ENCODE results near the gene MATN4.

MATN4 gene

GRCh38 chr20:45288860-45289259 lies 19.2 kb downstream of the MATN4 start:
- no peak for DNase-seq

- no peak for DNase-seq
Measured at GRCh38 chr20:45288376-45288775, 19.7 kb downstream of the MATN4 start.

- peak; percentile 30 for DNase-seq
Measured at GRCh38 chr20:45283551-45284057, 24.5 kb downstream of the MATN4 start.

GRCh38 chr20:45282700-45283550 lies 25.2 kb downstream of the MATN4 start:
- no peak for DNase-seq

- no peak for DNase-seq
Measured at GRCh38 chr20:45279992-45280391, 28.1 kb downstream of the MATN4 start.

GRCh38 chr20:45275338-45275737 lies 32.8 kb downstream of the MATN4 start:
- no peak for DNase-seq

GRCh38 chr20:45269754-45270270 lies 38.3 kb downstream of the MATN4 start:
- DNase-seq, result no peak

GRCh38 chr20:45269056-45269455 lies 39.0 kb downstream of the MATN4 start:
- DNase-seq, result no peak

- no peak for DNase-seq
Measured at GRCh38 chr20:45268531-45268930, 39.6 kb downstream of the MATN4 start.

GRCh38 chr20:45266977-45267376 lies 41.1 kb downstream of the MATN4 start:
- no peak for DNase-seq

GRCh38 chr20:45263556-45264266 lies 44.4 kb downstream of the MATN4 start:
- no peak for DNase-seq

- DNase-seq, result no peak
Measured at GRCh38 chr20:45258664-45259063, 49.4 kb downstream of the MATN4 start.

GRCh38 chr20:45258259-45258658 lies 49.8 kb downstream of the MATN4 start:
- no peak for DNase-seq

- no peak for DNase-seq
Measured at GRCh38 chr20:45257711-45258110, 50.4 kb downstream of the MATN4 start.

- DNase-seq, result no peak
Measured at GRCh38 chr20:45257161-45257560, 50.9 kb downstream of the MATN4 start.

GRCh38 chr20:45254383-45255262 lies 53.5 kb downstream of the MATN4 start, which contains the start of gene SLPI:
SLPI (minus strand) TSS chr20:45254564; CDS start chr20:45254543, 21 bp downstream.
- peak; percentile 67 for DNase-seq

GRCh38 chr20:45253261-45253660 lies 54.8 kb downstream of the MATN4 start:
- no peak for DNase-seq

GRCh38 chr20:45251884-45252560 lies 56.1 kb downstream of the MATN4 start:
- DNase-seq, result no peak

GRCh38 chr20:45248609-45249008 lies 59.5 kb downstream of the MATN4 start:
- no peak for DNase-seq

GRCh38 chr20:45247865-45248264 lies 60.2 kb downstream of the MATN4 start:
- no peak for DNase-seq

- DNase-seq, result peak; percentile 13
Measured at GRCh38 chr20:45246109-45246508, 62.0 kb downstream of the MATN4 start.
